GM21737 (cell line): ENCODE measurements around the gene MAD1L1.

ENCODE experiments used
- ATAC-seq: cut with Tn5 transposase; IDR thresholded peaks from one replicate; pipeline ENCODE4 v1.9.1; 2021; ENCODE audit warnings: mild to moderate bottlenecking, moderate library complexity; ENCODE audit not compliant: unreplicated experiment

MAD1L1 gene

GRCh38 chr7:2049782-2050510, 182.8 kb downstream of the MAD1L1 start:
- ATAC-seq = no peak

- ATAC-seq = no peak
These were observed 183.5 kb downstream of the MAD1L1 start for GRCh38 chr7:2049111-2049781.

GRCh38 chr7:2048531-2048930, 184.2 kb downstream of the MAD1L1 start:
- ATAC-seq = no peak

GRCh38 chr7:2048006-2048405, 184.7 kb downstream of the MAD1L1 start:
- ATAC-seq = no peak

- no peak for ATAC-seq
These were observed 185.9 kb downstream of the MAD1L1 start for GRCh38 chr7:2046581-2047565.

- no peak for ATAC-seq
These were observed 187.0 kb downstream of the MAD1L1 start for GRCh38 chr7:2045559-2046405.

GRCh38 chr7:2044883-2045471, 187.8 kb downstream of the MAD1L1 start:
- no peak for ATAC-seq

- no peak for ATAC-seq
These were observed 188.3 kb downstream of the MAD1L1 start for GRCh38 chr7:2044311-2044882.

- no peak for ATAC-seq
These were observed 189.3 kb downstream of the MAD1L1 start for GRCh38 chr7:2043316-2044039.

GRCh38 chr7:2042650-2043049, 190.1 kb downstream of the MAD1L1 start:
- ATAC-seq = no peak

- ATAC-seq = no peak
These were observed 191.0 kb downstream of the MAD1L1 start for GRCh38 chr7:2041496-2042367.

- no peak for ATAC-seq
These were observed 191.9 kb downstream of the MAD1L1 start for GRCh38 chr7:2040893-2041270.

GRCh38 chr7:2040201-2040892, 192.4 kb downstream of the MAD1L1 start:
- ATAC-seq = no peak

GRCh38 chr7:2038931-2039728, 193.6 kb downstream of the MAD1L1 start:
- ATAC-seq = no peak

GRCh38 chr7:2037808-2038522, 194.8 kb downstream of the MAD1L1 start:
- peak; percentile 52 for ATAC-seq

GRCh38 chr7:2037301-2037807, 195.4 kb downstream of the MAD1L1 start:
- ATAC-seq = no peak
